ENCODE data around the gene PHC3.

PHC3 gene

GRCh38 chr3:170189398-170190256, 8.1 kb upstream of the PHC3 start:
- no peak for DNase-seq

DNA sequence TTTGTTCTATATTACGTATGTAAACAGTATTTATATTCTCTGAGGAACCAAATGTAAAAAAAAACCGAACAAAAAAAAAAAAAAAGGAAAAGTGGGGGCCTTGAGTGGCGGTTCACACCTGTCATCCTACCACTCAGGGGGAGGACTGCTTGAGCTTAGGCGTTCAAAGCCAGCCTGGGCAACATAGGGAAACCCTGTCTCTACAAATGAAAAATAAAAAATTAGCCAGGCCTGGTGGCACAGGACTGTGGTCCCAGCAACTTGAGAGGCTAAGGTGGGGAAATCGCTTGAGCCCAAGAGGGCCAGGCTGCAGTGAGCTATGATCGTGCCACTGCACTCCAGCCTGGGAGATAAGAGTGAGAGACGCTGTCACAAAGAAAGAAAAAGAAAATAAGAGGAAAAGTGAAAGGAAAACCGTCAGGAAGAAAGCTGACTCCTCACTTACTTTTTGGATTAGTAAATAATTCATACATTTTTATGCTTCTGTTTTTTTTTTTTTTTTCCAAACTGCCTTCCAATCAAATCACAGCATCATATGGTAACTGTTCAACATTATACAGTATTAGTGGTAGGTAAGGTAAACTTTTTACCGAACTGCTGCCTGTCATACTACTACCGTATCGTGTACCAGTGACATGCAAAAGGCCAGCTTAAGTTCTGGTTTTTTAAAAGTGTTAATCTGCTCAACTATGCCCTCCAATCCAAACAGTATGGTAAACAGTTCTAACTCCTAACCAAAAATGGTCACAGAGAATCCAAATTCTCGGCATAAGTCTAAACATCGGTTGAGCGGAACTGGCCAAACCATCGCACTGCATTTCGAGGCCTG, 1.2 kb downstream of the PHC3 start:
- peak; percentile 49 for DNase-seq

GRCh38 chr3:170179432-170179831, 2.1 kb downstream of the PHC3 start:
- no peak for DNase-seq

DNA sequence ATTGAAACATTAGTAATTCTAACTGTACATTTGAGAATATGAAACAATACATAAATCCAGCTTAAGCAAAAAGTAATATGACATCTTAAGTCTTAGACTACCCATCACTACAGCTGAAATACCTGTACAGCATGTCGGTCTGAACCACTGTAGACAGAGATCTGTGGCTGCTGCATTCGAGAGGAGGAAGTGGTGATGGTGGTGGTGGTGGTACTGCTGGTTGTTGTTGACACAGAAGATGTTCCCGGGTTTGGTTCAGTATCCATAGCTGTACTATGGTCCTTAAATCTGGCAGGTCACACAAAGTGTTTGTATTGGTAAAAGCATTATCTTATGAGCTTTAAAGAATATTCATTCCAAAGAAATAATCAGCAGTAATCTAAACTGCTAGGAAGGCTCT, 2.9 kb downstream of the PHC3 start:
- DNase-seq: no peak

DNA sequence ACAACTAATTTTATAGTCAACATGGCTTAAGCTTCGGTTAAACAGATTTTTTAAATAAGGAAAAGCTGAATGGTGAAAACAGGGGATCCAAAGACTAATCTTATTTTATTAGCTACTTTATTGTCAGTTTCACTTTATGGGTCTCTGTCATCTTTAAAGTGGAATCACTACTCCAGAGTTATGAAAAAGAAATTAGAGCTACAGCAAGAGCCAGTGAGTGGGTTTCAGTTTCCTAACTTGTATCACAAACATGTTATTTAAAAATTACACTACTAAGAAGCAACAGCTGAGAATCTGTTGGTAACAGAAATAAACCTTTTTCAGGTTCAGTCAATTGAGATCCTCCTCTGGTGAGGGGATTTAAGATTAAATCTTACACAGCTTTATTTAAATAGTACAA, 10.0 kb downstream of the PHC3 start:
- DNase-seq: peak; percentile 43

- no peak for DNase-seq
Observed at GRCh38 chr3:170164717-170165116, 16.8 kb downstream of the PHC3 start.

GRCh38 chr3:170163956-170164645, 17.4 kb downstream of the PHC3 start:
- DNase-seq: no peak

DNA sequence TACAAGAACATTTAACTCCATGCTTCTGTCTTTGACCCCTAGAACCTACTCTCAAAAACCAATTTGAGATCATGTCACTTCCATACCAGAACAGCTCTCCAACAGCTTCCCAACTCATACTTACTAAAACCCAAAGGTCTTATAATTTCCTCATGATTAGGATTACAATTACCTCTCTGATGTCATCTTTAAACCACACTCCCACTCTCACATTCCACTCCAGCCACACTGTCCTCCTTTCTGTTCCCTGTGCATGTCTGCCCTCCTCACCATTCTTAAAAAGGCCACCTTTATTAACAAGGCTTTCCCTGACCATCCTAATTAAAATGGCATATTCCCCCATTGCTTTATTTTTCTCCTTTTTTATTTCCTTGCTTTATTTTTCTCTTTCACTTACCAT, 18.9 kb downstream of the PHC3 start:
- no peak for DNase-seq

GRCh38 chr3:170162052-170162451, 19.5 kb downstream of the PHC3 start:
- DNase-seq: no peak

DNA sequence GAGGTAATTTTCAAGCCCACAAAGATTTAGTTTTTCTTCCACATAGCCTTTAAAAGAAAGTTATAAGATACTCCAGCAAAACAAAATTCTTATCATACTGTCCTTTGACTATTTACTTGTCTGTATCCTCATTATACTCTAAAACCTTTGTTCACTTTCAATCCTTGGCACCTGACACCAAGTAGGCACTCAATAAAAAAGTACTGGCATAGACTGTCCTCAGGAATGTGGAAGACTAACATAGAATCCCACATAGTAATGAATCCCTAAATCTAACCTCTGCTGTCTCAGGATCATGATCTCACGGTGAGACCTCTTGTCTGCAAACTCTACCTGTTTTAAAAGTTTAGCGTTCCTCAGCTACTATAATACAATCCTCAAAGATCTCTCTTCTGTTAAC, 21.6 kb downstream of the PHC3 start:
- no peak for DNase-seq

DNA sequence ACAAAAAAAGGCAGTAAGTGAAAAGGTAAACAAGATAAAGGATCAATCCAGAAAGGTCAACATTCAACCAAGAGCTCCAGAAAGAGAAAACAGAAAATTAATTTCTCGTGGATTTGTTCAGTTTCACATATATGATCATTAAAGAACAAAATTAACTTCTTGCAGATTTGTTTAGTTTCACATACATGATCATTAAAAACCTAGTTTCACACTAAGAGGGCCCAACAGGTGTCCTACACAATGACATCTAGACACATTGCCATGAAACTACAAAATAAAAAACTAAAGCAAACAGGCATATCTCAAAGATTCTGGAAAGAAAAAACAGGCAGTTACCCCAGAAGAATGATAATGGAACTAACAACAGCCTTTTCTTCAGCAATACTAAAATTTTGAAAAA, 22.1 kb downstream of the PHC3 start:
- peak; percentile 50 for DNase-seq

DNA sequence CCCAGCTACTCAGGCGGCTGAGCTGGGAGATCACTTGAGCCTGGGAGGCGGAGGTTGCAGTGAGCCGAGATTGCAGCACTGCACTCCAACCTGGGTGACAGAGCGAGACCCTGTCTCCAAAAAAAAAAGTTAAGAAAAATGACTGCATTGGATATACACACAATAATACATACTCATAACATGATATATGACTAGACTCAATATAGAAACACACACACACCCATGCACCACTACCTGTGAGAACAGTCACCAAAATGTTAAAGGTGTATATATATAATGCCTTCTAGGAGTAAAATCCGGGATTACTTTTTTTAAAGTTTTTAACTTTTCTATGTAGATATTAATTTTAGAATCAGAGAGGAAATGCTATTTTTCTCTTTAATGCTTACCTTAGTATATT, 25.9 kb downstream of the PHC3 start:
- no peak for DNase-seq

DNA sequence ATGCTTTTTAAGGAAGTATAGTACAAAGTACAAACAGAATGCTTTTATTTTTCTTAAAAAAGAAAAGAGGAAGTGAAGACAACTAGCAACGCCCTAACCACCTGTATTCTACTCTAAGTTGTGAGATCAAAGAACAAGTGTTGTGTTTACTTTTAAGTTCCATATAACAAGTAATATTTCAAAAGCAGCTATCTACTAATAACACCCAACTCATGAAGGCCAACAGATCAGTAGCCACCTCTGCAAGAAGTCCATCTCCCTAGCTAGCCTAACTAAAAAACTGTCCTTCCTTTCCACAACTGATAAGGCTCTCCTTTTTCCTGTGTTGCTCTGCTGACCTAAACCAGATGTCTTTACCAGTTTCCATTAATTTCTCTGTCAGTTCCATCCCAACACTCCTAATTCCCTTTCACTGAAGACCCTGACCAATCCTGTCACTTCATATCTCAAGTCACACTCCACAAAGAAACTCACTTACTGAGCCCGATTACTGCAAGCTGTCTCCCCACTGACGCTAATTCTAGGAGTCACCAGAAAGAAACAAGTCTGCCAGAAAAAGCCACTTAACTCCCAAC, 26.9 kb downstream of the PHC3 start:
- DNase-seq: peak; percentile 83

DNA sequence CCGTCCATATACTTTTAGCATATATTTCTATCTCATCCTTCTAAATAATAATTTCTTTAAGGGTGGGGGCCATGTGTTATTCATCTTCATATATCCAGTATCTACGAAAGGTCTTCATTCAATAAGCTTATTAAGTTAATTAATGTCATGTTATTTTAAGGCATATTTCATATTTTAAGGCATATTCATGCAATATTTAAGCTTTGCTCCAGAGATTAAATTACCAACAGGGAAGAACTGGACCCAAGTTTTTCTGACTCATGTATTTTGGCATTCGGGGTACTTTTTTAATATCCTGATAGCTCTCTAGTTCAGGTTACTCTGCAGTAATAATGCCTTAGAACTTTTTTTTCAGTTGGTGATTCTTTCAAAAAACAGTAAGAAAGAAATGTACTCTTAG, 27.4 kb downstream of the PHC3 start:
- DNase-seq: no peak

DNA sequence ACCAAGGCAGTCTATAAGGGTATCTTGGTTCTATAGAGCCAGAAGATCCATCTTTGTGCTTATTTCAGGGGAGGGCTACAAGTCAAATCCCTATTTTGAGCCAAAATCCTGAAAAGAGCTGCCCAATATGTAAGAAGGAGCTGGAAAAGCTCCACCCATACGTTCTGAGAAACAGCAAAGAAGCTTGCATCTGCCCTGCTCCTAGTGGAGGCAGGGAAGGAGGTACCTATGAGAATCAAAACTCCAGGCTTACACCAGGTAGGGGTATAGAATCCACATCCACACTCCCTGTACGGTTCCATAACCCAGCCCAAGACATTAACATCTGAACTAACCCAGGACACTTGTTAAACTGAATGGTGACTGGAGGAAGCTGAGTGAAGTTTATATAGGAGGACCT, 30.0 kb downstream of the PHC3 start:
- no peak for DNase-seq

GRCh38 chr3:170149016-170149415, 32.5 kb downstream of the PHC3 start:
- no peak for DNase-seq

GRCh38 chr3:170145278-170145677, 36.3 kb downstream of the PHC3 start:
- DNase-seq: no peak

DNA sequence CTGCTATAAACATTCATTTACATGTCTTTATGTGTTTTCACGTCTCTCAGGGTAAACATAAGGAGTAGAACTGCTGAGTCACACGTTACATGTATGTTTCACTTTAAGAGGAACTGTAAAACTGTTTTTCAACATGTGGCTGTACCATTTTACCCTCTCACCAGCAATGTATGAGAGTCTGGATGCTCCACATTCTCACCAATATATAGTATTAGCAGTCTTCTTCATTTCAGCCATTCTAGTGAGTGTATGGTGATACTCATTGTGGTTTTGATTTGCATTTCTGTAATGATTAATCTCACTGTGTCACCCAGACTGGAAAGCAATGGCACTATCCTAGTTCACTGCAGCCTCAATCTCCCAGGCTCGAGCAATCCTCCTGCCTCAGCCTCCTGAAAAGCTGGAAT, 37.1 kb downstream of the PHC3 start:
- no peak for DNase-seq

GRCh38 chr3:170142373-170142772, 39.2 kb downstream of the PHC3 start:
- no peak for DNase-seq

DNA sequence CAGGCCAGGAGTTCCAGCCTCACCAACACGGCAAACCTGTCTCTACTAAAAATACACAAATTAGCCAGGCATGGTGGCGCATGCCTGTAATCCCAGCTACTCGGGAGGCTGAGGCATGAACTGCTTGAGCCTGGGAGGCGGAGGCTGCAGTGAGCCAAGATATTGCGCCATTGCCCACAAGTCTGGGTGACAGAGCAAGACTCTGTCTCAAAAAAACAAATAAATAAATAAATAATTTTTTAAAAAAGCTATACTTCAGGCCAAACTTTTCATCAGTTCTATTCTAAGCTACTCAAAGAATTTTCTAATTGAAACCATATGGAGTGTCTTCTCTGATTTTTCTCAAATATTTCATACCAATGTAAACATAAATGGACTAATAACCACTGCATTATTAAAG, 43.5 kb downstream of the PHC3 start:
- no peak for DNase-seq

GRCh38 chr3:170132335-170132734, 49.2 kb downstream of the PHC3 start:
- DNase-seq: peak; percentile 74

GRCh38 chr3:170130532-170130931, 51.0 kb downstream of the PHC3 start:
- DNase-seq: no peak

DNA sequence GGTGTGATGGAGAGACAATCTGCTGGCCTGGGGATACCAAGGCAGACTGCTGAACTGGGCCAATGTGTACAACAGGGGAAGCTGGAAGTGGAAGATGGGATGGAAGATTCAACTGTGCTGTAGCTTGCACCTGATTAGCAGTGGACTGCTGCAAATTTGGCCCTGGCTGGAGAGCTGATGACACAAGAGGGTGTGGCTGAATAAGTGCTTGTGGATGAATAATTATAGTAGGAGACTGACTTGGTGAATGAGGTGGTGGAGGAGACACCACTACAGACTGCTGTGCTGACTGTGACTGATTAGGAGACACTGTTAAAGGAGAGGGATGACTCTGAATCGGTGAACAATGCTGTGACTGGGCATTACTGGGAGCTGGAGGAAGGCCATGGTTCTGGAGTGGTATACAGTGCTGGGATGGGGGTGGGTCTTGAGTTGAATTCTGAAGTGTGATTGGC, 52.5 kb downstream of the PHC3 start:
- DNase-seq: peak; percentile 80
